Measurements from ENCODE around the gene AIP.

AIP gene

DNA sequence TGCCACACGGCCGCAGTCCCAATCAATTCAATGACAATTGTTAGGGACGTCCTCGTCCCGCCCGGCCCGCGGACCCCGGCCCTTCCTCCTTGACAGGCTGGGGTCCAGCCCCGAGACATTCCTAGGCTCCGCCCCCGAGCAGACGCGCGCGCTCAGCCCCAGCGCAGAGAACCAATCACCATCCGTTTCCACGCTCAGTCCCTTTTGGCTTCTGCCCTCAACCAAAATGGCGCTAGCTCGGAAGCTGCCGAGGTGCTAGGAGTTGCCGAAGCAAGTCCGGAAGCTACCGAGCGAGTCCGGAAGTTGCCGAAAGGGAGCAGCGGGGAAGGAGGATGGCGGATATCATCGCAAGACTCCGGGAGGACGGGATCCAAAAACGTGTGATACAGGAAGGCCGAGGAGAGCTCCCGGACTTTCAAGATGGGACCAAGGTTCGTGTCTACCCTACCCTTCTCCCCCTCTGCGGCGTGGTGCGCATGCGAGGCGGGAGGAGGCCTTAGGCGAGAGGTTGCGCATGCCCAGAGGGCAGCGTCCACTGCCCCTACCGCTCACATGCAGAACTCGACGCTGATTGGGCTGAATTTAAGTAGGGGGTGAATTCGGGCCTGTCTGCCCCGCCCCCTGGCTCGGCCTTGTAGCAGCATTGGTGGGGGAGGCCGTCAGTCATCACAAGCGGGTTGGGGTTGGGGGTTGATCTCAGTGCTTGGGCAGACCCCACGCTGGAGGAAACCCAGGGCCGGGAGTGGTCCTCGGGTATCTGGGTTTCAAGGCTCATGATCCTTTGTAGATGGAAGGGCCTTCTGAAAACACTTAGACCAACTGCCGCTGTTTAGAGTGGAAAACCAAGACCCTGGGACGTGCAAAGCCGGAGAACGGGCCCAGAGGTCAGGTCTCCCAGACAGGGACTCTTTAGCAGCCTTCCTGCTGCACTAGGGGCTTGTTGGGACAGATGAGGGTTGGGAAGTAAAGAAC, at the start of gene AIP:
AIP (plus strand) TSS at position 200 of the 972 bp plus-strand sequence; CDS start at position 333, 133 bp downstream.
- peak; percentile 98 for DNase-seq

DNA sequence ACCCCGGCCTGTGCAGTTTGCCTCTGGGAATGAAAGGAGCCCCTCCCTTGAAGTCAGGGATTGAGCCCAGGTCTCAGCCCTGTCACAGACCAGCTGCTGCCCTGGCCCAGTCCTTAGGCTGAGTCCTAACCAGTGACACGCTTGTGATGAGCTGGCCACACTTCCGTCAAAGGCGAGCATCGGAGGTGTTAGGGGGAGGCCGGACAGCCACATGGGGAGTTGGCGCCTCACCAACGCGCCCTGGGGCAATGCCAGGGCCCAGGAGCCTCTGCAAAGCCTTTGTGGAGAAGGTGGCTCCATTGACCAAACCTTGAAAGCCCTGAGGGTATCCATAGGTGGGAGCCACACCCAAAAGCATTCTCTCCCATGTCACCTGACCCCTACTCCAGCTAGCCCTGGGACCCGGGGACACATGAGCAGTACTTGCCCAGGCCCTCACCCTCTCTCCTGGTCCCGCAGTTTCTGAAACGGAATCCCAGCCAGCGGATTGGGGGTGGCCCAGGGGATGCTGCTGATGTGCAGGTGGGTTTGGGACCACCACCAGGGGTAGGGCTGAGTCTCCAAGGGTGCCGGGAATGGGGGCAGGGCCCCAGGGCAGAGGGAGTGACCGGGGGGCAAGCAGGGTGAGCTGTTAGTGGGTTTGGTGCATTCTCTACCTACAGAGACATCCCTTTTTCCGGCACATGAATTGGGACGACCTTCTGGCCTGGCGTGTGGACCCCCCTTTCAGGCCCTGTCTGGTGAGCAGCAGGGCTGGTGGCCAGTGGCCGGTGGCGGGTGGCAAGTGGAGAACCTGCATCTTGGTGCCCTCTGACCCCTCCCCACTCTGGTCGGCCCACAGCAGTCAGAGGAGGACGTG, 49.1 kb upstream of the AIP start:
- DNase-seq = peak; percentile 54

DNA sequence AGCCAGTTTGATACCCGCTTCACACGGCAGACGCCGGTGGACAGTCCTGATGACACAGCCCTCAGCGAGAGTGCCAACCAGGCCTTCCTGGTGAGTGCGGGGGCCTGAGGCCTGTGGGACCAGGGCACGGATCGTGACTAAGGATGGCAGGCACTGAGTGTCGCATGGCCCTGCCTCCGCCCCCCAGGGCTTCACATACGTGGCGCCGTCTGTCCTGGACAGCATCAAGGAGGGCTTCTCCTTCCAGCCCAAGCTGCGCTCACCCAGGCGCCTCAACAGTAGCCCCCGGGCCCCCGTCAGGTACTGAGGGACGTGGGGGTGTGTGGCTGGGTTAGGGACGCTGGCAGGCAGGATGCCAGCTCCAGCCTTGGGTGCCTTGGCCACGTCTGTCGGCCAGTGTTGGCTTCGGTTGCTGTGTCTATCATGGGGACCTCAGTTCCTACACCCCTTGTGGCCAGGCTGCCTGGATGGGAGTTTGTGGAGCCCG, 48.4 kb upstream of the AIP start:
- DNase-seq = peak; percentile 66

DNA sequence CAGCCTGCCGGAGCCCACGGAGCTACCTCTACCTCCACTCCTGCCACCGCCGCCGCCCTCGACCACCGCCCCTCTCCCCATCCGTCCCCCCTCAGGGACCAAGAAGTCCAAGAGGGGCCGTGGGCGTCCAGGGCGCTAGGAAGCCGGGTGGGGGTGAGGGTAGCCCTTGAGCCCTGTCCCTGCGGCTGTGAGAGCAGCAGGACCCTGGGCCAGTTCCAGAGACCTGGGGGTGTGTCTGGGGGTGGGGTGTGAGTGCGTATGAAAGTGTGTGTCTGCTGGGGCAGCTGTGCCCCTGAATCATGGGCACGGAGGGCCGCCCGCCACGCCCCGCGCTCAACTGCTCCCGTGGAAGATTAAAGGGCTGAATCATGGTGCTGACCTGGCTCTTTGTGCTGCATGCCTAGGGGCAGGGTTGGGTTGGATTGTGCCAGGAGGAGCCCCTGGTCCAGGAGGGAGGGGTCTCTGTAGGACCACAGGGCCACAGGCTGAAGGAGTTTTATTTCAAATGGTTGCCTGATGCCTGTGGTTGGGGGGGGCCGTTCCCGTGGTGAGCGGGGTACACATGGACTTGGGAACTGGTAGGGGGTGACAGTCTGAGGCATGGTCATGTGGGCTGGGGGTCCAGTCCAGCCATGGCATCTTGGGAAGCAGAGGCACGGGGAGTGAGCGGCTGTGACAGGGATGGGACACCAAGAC, 47.6 kb upstream of the AIP start:
- peak; percentile 68 for DNase-seq

DNA sequence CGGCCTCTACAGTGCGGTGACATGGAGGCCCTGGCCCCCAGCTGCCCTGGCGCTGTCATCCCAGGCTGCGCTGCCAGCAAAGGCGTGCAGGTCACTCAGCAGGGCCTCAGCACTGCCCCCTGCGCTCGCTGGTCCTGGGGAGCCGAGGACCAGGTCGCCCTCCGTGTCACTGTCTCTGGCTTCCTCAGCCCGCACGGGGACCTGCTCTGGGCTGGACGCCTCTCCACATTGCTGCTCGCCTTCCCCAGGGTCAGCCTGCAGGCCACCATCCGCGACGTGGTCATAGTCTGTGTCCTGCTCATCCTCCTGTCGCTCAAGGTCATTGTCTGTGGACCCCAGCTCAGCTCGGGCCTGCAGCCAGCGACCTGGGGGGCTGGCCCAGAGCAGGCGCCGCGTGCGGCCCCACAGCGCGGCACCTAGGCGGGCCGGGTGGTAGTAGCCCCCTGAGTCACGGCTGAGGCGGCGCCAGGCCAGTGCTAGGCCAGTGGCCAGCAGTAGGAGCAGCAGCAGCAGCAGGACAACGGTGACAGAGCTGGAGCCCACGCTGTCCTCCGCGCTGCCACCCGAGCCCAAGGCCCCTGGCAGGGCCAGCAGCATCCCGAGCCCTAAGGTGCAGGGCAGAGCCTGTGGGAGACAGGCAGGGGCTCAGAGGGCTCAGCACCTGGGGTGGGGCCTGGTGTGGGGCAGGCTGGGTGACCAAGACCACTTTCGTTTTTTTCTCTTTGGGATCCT, 46.9 kb upstream of the AIP start:
- no peak for DNase-seq

DNA sequence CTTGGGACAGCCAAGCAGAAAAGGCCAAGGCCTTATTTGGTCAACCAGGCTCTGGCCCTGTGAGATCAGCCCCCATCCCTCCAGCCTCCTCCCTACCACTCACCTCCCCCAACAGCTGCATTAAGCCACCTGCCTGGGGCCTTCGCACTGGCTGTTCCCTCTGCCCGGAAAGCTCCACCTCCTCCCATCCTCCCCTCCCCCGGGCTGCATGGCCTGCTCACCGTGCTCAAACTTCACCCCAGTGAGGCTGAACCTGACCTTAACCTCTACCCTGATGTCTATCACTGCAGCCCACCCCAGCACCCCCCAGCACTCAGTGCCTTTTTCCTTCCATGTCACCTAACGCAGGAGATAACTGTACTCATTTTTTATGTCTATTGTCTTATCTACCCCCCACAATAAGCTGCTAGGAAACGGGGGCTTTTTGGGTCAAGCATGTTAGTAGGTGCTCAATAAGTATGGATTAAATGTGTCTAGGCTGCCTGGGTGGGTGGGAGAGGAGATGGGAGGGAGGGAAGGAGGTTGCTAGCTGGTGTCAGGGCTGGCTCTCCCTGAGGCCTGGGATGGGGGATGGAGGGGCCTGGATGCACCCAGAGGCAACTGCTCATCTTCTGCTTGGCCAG, 46.3 kb upstream of the AIP start:
- peak; percentile 87 for DNase-seq

DNA sequence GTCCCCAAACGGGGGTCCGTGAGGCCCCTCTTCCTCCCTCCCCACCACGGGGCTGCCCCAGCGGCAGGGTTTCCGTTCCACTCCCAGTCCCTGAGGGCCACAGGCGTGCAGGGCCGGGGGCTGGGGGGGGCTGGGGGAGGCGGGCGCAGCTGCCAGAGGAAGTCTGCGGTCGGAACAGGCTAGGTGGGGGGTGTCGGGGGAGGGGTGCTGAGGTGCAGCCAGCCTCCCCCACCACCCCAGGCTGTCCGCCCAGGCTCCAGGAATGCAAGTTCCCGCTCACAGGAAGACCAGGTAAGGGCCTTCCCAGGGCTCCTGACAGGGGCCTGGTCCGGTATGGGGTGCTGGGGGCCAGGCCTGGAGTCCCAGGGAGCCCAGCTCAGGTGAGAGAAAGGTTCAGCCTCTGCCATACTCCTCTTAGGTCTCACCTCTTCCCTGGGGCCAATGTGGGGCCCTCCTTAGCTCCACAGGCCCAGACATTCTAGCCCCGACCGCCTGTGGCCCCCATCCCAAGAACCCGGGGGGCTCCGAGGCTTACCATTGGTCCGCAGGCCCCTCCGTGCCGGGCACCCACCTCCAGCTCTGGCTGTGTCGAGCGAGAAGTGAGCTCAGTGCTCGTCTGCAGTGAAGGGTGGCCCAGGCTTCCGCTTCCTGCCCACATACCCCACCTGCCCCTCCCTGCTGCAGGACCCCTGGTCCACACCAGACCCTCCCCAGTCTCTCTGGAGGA, 45.6 kb upstream of the AIP start, which contains the start of gene PTPRCAP:
PTPRCAP (minus strand) TSS at position 601 of the 727 bp plus-strand sequence; CDS start at position 538, 63 bp downstream.
- DNase-seq = peak; percentile 78

DNA sequence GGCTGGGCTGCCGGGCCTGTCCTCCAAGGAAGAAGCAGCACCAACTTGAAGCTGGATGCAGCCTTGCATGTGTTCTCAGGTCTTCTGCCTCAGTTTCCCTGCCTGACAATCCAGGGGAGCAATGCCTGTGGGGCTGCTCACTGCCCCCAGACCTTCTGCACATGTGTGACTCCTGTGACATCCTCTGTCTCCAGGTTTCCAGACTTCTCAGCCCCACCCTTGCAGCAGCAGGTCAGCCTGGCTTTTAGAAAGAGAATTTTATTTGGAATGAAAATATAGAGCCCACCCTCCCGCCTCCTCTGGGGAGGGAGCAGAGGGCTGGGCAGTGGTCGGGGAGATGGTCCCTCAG, 45.0 kb upstream of the AIP start:
- no peak for DNase-seq

DNA sequence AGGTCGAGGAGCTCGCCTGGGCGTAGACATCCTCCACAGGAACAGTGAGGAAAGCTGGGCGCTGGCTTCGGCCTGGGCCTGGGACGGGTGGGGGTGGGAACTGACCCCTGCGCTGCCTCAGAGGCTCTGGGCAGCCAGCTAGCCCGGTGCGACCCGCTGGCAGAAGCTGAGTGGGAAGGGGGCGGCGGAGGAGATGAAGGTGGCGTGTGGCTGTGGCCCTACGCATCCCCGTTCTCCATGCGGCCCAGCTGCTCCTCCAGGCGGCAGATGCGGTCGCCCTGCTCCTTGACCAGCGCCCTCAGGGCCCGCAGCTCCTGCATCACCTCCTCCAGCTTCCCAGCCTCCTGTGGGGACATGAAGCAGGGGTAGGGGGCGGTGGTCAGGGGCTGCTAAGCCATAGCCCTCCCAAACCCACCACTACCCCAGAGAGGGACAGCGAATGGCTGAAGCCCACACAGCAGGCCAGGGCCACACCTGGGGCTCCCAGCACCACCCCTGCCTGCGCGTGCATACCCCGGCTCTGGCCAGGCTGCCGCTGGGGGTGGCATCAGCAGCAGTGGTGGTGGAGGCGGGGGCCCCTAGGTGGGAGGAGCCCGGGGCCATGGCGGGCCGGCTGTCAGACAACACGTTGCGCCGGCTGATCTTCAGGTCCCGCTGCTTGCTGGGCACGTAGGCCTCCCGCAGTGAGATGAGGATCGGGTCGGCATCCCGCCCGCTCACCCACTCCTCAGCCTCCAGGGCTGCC, 44.5 kb upstream of the AIP start:
- peak; percentile 88 for DNase-seq

DNA sequence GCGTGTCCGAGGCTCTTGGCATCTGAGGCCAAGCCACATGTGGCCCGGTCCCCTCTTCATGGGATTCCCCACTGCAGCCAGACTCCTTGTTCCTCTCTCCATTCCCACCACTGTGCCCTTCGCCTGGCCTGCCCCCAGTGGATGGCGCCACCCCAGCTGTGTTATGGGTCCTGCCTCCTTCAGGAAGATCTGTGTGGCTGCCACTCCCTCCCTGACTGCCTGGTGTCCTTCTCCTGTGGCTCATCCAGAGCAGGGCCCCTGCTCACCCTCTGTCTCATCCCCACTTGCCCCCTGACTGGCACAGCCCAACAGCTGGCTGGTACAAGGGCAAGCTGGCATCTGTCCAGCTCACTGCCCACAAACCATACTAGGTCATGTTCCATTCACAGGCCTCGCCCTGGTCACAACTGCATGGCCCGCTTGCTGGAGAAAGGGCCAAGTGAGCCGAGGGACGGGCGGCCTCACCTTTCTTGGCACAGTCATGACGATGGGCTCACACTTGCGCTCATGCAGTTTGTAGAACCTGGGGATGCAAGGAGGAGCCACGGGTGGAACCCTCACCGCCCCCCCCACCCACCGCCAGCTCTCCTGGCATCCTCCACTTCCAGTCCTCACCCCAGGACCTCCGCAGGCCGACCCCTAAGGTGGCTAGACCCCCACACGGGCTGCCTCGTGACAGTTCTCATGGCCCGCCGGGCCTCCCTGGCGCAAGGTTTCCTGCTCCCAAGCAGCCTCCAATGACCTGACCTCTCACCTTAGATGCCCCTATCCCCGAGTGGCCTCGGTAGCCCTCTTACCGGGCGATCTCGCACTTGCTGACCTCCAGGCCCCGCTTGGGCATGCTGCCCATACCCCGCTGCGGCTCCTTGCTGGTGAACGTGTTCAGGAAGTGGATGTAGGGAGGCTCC, 43.3 kb upstream of the AIP start:
- DNase-seq = peak; percentile 67

DNA sequence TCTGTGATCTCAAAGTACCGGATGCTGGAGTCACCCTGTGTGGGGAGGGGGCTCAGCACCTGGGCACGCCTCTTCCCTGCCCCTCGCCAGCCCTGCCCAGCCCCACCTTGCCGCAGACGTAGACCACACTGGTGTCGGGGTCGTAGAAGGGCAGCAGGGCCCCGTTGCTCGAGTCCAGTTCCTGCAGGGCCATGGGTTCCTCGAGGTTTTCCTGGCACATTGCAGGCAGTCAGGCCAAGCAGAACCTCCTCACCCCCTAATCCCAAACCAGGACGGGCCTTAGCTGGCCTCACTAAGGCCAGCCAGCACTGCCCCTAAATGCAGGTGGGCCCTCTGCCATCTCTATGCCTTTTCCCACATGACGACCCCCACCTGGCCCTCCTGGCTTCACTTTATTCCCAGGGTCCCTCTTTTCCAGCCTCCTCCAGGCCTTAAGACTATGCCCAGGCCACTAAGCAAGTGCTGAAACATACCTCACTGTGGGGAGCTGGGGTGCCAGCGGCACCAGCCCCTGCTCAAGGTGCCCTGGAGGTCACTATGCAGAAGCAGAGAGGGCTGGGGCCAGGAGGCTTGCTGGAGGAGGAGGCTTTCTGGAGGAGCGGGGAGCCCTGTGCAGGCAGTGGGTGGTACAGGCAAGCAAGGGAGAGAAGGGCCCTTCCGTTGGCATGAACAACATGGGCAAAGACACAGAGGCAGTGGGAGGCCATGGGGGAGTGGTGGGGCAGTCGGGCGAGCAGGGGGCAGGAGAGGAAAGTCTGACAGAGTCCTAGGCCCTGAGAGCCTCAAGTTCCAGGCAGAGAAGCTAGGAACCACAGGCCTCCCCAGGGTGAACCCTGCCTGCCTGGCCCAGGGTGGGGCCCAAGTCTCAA, 42.4 kb upstream of the AIP start:
- no peak for DNase-seq

DNA sequence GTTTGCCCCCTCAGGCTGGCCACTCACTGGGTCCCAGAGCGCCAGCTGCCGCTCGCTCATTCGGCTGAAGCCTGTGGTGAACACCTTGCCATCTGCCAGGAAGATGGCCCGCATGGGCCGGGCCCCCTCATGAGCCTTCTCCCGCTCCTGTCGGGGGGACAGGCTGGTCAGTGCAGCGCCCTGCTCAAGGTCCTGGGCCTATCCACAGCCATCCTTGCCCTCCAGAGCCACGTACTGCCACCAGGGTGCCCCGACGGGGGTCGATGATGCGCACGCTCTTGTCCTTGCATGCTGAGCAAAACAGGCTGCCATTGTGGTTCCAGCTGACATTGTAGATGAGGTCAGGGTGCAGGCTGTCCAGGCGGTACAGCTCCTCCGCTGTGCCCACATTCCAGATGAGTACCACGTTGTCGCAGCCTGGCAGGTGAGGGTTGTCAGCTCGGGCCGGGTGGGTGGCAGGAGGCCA, 41.7 kb upstream of the AIP start:
- no peak for DNase-seq

DNA sequence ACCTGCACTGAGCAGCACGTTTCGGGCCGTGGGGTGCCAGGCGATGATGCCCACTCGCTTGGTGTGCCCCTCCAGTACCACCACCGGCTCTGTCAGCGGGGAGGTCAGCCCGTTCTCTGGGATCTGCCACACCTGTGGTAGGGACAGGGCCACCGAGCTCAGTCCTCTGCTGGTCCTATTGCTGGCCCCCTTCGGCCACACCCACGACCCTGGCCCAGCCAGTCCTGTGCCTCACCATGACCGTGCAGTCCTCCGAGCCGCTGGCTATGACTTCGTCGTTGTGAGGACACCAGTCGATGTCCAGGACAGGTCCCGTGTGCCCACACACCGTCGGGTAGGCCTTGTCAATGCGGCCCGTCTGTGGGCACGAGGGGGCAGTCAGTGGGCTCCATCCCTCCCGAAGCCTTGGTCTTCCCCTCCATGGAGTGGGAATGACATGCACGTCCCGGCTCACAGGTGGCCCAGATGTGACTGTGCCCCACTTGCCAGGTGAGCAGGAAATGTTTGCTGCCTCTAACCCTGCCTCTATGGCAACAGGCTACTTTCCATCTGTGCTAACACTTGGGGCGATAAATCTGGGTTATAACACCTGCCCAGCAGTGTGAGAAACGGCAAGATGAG, 41.0 kb upstream of the AIP start:
- no peak for DNase-seq

DNA sequence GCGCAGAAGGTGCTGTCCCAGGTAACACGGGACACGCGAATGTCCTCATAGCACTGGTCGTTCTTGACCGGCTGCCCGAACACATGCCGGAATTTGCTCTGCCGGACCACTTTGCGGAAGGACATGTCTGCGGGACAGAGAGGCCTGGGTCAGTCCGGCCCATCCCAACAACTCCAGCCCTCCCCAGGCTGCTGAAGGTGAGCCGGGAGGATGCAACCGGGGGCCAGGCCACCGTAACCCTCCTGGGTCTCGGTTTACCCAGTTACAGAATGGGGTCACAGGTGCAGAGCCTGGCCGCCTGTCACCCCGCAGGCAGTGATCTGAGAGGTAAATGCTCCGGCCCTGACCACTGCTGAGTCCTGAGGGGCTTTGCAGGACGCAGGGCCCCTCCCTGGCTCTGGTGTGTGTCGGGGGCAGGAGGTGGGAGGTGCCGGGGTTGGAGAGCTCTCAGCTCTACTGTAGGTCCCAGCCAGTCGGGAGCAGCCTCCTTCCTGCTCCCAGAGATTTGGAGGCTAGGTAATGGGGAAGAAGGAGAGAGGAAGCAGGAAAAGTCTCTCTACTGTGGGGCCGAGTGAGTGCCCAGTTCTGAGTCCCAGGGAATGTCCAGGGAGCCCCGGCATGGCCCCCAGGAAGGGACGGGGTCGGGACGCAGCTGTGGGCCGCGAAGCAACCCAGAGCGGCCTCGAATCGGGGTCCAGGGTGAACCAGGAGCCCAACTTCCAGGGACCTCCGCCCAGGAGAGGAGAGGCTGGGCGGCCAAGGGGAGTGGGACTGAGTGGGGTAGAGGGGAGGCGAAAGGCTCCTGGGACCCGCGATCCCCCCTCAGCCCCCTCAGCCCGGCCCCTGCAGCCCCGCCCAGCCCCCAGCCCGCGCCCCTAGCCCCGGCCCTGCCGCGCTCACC, 40.1 kb upstream of the AIP start:
- DNase-seq = no peak

DNA sequence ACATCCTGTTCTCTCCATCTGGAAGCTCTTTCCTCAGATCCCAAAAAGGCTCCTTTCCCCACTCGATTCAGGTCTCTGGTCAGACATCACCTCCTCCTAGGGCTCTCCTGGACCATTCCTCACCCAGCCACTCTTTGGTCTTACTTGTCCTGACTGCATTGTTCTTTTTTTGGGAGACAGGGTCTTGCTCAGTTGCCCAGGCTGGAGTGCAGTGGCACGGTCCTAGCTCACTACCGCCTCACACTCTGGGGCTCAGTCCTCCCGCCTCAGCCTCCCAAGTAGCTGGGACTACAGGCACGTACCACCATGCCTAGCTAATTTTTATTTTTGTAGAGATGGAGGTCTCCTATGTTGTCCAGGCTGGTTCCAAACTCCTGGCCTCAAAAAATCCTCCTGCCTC, 37.3 kb upstream of the AIP start:
- no peak for DNase-seq

DNA sequence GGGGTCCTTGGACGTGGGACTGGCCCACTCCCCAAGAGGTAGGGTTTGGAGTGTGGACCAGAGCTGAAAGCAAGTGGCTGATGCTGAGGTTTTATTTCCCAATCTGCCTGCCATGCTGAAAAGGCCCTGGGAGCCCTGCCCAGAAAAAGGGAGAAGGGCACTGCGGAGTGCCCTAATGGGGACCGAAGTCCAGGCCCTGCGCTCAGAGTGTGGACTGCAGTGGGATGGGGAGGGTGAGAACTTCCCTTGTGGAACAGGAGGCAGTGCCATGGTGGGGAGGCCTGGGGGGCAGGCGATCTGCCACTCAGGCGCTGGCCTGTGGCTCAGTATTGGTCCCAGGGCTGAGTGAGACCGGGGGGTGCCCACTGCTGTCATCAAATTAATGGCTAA, 34.6 kb upstream of the AIP start:
- DNase-seq = no peak
